Endometrial microvascular endothelial cells (primary cell): ENCODE measurements around the gene LBHD1. TPM values are rescaled to one million over a fixed set of nuclear protein-coding genes. Genes with fewer than 3 reads are reported as not detected.
"Not testable (repeated sequence)": the region's sequence is repeated elsewhere in the genome, so short reads cannot be mapped to it uniquely, and the experiment has no call there.

Source experiments
- in situ Hi-C: cut with HindIII; loops from 2 replicates; pipeline ENCODE4 v1.10.0; 2017; ENCODE audit warnings: low sequenced_read_pairs, low pct_unique_long_range_greater_than_20kb; ENCODE audit errors: inconsistent ontology term
- total RNA-seq: library from RNA; depleted of rRNA; stranded (reverse); fragments of >200 nt; gene quantifications from one replicate; pipeline ENCODE4 v1.2.3, GENCODE V29; 2015; ENCODE audit errors: inconsistent ontology term

The LBHD1 gene
- total RNA-seq = 5.8 TPM

GRCh38 chr11:62671608-62672389 is at the start of gene LBHD1, which contains the start of gene UQCC3:
TSS of gene LBHD1 (minus strand) at chr11:62672267. CDS start at chr11:62670031, 2,236 bp downstream.
TSS of gene UQCC3 (plus strand) at chr11:62671673. CDS start at chr11:62671746, 73 bp downstream.
- in situ Hi-C loops = loop anchor here (25.0 kb wide), 1 partner anchor 109 kb away; the partner anchor contains the start of gene EEF1G

- in situ Hi-C loops = no loop called here
These were observed 47.4 kb upstream of the LBHD1 start for GRCh38 chr11:62719302-62719978.

GRCh38 chr11:62716816-62717215 is 44.7 kb upstream of the LBHD1 start:
- in situ Hi-C loops = no loop called here

GRCh38 chr11:62716206-62716605 is 44.1 kb upstream of the LBHD1 start:
- in situ Hi-C loops = no loop called here

- in situ Hi-C loops = no loop called here
These were observed 43.4 kb upstream of the LBHD1 start for GRCh38 chr11:62715150-62716130.

GRCh38 chr11:62713343-62713742 is 41.3 kb upstream of the LBHD1 start:
- in situ Hi-C loops = no loop called here

GRCh38 chr11:62712861-62713260 is 40.8 kb upstream of the LBHD1 start:
- in situ Hi-C loops = no loop called here

GRCh38 chr11:62712276-62712812 is 40.3 kb upstream of the LBHD1 start:
- in situ Hi-C loops = no loop called here

GRCh38 chr11:62710001-62710345 is 37.9 kb upstream of the LBHD1 start:
- in situ Hi-C loops = no loop called here

- in situ Hi-C loops = no loop called here
These were observed 37.4 kb upstream of the LBHD1 start for GRCh38 chr11:62709247-62710000.

- in situ Hi-C loops = no loop called here
These were observed 36.7 kb upstream of the LBHD1 start for GRCh38 chr11:62708793-62709192.

GRCh38 chr11:62708392-62708791 is 36.3 kb upstream of the LBHD1 start:
- in situ Hi-C loops = no loop called here

- in situ Hi-C loops = no loop called here
These were observed 35.3 kb upstream of the LBHD1 start, which contains the start of the genes BSCL2 and GNG3 for GRCh38 chr11:62707277-62707861. TSS of gene BSCL2 (minus strand) at chr11:62707424. CDS start at chr11:62707195, 229 bp downstream. TSS of gene GNG3 (plus strand) at chr11:62707676. CDS start at chr11:62708296, 620 bp downstream.

- in situ Hi-C loops = no loop called here
These were observed 34.8 kb upstream of the LBHD1 start for GRCh38 chr11:62706850-62707247.

- in situ Hi-C loops = no loop called here
These were observed 34.1 kb upstream of the LBHD1 start for GRCh38 chr11:62705880-62706849.

GRCh38 chr11:62705413-62705812 is 33.3 kb upstream of the LBHD1 start:
- in situ Hi-C loops = no loop called here

GRCh38 chr11:62703921-62704320 is 31.9 kb upstream of the LBHD1 start:
- in situ Hi-C loops = not testable (repeated sequence)
